Measurements from ENCODE around the gene PDGFC. TPM values are rescaled to one million over a fixed set of nuclear protein-coding genes. Genes with fewer than 3 reads are reported as not detected.

Gene PDGFC
- total RNA-seq, 1 experiment from 2014 or later: 33.1 TPM

- no peaks in the 10 kb centered on the region for H3K9me2 ChIP-seq (ENCODE audit: insufficient read depth)
- intact Hi-C loops (cut with micrococcal nuclease; ENCODE audit: unreplicated experiment): no loop called here
- DNase-seq: no peak
- no peaks in the 10 kb centered on the region for H4K20me1 ChIP-seq (ENCODE audit: insufficient read depth)
- no peaks in the 10 kb centered on the region for H3K9me3 ChIP-seq (ENCODE audit: insufficient read depth, low read depth)
- no TSS peak for BruUV-seq (replicated peaks)
- H3K27ac ChIP-seq: no peak overlapping the region
- no peaks in the 10 kb centered on the region for H3K79me2 ChIP-seq (ENCODE audit: low read depth)
- CTCF ChIA-PET: no interaction called here
- no peak overlapping the region for H3K4me2 ChIP-seq
- no peaks in the 10 kb centered on the region for H3K4me1 ChIP-seq (replicated peaks; ENCODE audit: insufficient read depth)
- TF ChIP-seq EZH2 (IDR thresholded peaks at IDR 0.05; ENCODE audit: low read depth) (no peak), CTCF (conservative IDR thresholded peaks at IDR 0.05) (no peak)
- no peak overlapping the region for H2AFZ ChIP-seq
- no peaks in the 10 kb centered on the region for H3F3A ChIP-seq (ENCODE audit: insufficient read depth, low read depth)
- no peaks in the 10 kb centered on the region for H3K27me3 ChIP-seq (ENCODE audit: insufficient read depth, low read depth)
- H3K4me3 ChIP-seq: no peak overlapping the region
- POLR2A ChIA-PET (ENCODE audit: unreplicated experiment): no interaction called here
- H3K36me3 ChIP-seq (ENCODE audit: low read depth): no peaks in the 10 kb centered on the region
Observed at GRCh38 chr4:156820931-156821330, 150.7 kb downstream of the PDGFC start.

- no peak overlapping the region for H2AFZ ChIP-seq
- H4K20me1 ChIP-seq (ENCODE audit: insufficient read depth): no peaks in the 10 kb centered on the region
- intact Hi-C loops (cut with micrococcal nuclease; ENCODE audit: unreplicated experiment): no loop called here
- no peak overlapping the region for H3K4me2 ChIP-seq
- DNase-seq: no peak
- POLR2A ChIA-PET (ENCODE audit: unreplicated experiment): interaction anchor here (0.7 kb wide), 1 partner anchor 223 kb away, joined by 3 read pairs; no protein-coding TSS in a partner anchor
- H3K9me2 ChIP-seq (ENCODE audit: insufficient read depth): no peaks in the 10 kb centered on the region
- H3K36me3 ChIP-seq (ENCODE audit: low read depth): no peaks in the 10 kb centered on the region
- H3K9me3 ChIP-seq (ENCODE audit: insufficient read depth, low read depth): no peaks in the 10 kb centered on the region
- CTCF ChIA-PET: no interaction called here
- no peak overlapping the region for H3K4me3 ChIP-seq
- TF ChIP-seq EZH2 (IDR thresholded peaks at IDR 0.05; ENCODE audit: low read depth): no peak
- TF ChIP-seq CTCF (conservative IDR thresholded peaks at IDR 0.05): no peak
- H3K79me2 ChIP-seq (ENCODE audit: low read depth): no peaks in the 10 kb centered on the region
- BruUV-seq (replicated peaks): no TSS peak
- H3K27ac ChIP-seq: no peak overlapping the region
- H3K4me1 ChIP-seq (replicated peaks; ENCODE audit: insufficient read depth): no peaks in the 10 kb centered on the region
- no peaks in the 10 kb centered on the region for H3K27me3 ChIP-seq (ENCODE audit: insufficient read depth, low read depth)
- no peaks in the 10 kb centered on the region for H3F3A ChIP-seq (ENCODE audit: insufficient read depth, low read depth)
Observed at GRCh38 chr4:156816360-156816755, 155.2 kb downstream of the PDGFC start.

DNA sequence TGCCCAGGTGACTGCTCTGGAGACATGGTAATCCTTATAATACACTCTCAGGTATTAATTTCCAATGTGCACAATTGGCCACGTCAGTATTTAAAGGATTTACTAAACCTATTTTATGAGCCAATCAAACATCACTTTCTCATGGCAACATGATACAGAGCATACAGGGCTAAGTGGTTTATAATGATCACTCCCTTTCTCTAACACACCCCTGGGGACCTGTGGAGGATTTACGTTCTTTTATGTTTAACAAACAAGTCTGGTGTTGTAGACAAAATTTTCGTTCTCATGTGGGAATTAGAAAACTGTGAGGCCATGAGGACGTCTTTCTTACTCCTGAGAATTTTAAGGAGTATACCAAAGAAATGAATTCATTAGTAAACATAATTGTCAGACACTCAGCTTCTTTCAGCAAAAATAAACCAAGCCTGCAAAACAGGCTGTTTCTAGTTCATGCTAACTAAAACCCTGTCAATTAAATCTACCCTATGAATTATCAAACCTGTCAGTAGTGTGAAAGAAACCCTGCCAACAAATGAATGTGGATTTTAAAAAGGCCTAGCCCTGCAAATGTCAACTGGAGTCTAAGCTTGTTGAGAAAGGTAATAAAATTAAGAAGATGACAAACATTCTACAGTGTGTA, 155.8 kb downstream of the PDGFC start:
- POLR2A ChIA-PET (ENCODE audit: unreplicated experiment): no interaction called here
- Histone ChIP-seq H3K27ac (no peak overlapping the region), H2AFZ (no peak overlapping the region)

More for the DNA sequence above, 155.8 kb downstream of the PDGFC start:
- no peak overlapping the region for H3K4me2 ChIP-seq
- intact Hi-C loops (cut with micrococcal nuclease; ENCODE audit: unreplicated experiment): no loop called here
- no peaks in the 10 kb centered on the region for H3K9me2 ChIP-seq (ENCODE audit: insufficient read depth)
- no peaks in the 10 kb centered on the region for H3K9me3 ChIP-seq (ENCODE audit: insufficient read depth, low read depth)
- no TSS peak for BruUV-seq (replicated peaks)
- TF ChIP-seq CTCF (conservative IDR thresholded peaks at IDR 0.05) (no peak), EZH2 (IDR thresholded peaks at IDR 0.05; ENCODE audit: low read depth) (no peak)
- no peaks in the 10 kb centered on the region for H3K79me2 ChIP-seq (ENCODE audit: low read depth)
- CTCF ChIA-PET: no interaction called here
- no peaks in the 10 kb centered on the region for H3K36me3 ChIP-seq (ENCODE audit: low read depth)
- DNase-seq: no peak
- no peaks in the 10 kb centered on the region for H3K4me1 ChIP-seq (replicated peaks; ENCODE audit: insufficient read depth)
- no peaks in the 10 kb centered on the region for H3K27me3 ChIP-seq (ENCODE audit: insufficient read depth, low read depth)
- H3F3A ChIP-seq (ENCODE audit: insufficient read depth, low read depth): no peaks in the 10 kb centered on the region
- no peaks in the 10 kb centered on the region for H4K20me1 ChIP-seq (ENCODE audit: insufficient read depth)
- H3K4me3 ChIP-seq: no peak overlapping the region

Measured in PC-9 (cell line).